Hindlimb muscle (tissue), 1 donor: ENCODE results near the gene FANCB. TPM values are rescaled to one million over a fixed set of nuclear protein-coding genes. Genes with fewer than 3 reads are reported as not detected.
A peak's percentile ranks its signal among the peaks of the same experiment; 100 is the strongest.

Source experiments
- DNase-seq: peaks from one replicate; pipeline ENCODE4 v3.0.0-alpha.2; 2013
- polyA plus RNA-seq: library from polyadenylated mRNA; unstranded; fragments of 120-200 nt; gene quantifications from one replicate; pipeline ENCODE4 v1.2.1, GENCODE V29; 2013; ENCODE audit not compliant: insufficient read length

The FANCB gene
- polyA plus RNA-seq, 1 donor: 1.8 TPM

GRCh38 chrX:14832586-14832985, 40.3 kb downstream of the FANCB start:
- peak; percentile 26 for DNase-seq

GRCh38 chrX:14832151-14832550, 40.7 kb downstream of the FANCB start:
- DNase-seq: no peak

GRCh38 chrX:14829643-14830042, 43.2 kb downstream of the FANCB start:
- no peak for DNase-seq

DNA sequence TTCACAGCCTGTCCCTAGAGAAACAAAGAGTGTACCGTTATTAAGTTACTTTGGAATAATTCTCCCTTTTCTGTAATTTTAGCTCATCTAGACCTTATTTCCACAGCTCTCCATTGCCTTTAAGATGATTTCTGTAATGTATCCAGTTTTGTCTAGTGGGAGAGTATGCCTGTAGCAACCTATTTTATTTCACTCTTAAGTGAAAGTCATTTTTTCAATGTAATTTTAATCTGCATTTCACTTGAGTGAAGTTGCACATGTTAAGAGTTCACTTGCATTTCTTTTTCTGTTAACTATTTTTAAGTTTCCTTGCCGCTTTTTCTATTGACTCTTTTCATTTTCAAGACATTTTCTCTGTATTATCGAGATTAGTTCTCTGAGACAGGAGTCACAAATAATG, 46.5 kb downstream of the FANCB start:
- no peak for DNase-seq

DNA sequence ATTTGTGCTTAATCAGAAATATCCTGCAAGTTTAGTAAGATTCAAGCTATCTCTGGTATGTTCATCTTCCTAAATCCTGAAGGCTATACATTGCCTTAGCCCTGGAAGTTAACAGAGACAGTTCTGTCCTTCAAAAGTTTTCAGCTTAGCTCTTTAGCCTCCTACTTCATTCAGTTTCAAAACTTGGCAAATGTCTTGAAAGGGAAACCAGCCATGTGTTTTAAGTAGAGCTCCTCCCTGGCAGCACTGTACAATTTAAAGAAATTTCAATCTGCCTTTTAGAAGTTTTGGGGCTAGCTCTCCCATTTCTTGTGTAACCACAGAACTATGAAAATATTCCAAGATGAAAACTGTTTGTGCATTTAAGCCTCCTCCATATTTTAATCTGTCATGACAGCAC, 47.0 kb downstream of the FANCB start:
- no peak for DNase-seq

GRCh38 chrX:14819769-14820168, 53.1 kb downstream of the FANCB start:
- DNase-seq: no peak

- DNase-seq: peak; percentile 9
These were observed 55.3 kb downstream of the FANCB start for GRCh38 chrX:14817571-14817970.

DNA sequence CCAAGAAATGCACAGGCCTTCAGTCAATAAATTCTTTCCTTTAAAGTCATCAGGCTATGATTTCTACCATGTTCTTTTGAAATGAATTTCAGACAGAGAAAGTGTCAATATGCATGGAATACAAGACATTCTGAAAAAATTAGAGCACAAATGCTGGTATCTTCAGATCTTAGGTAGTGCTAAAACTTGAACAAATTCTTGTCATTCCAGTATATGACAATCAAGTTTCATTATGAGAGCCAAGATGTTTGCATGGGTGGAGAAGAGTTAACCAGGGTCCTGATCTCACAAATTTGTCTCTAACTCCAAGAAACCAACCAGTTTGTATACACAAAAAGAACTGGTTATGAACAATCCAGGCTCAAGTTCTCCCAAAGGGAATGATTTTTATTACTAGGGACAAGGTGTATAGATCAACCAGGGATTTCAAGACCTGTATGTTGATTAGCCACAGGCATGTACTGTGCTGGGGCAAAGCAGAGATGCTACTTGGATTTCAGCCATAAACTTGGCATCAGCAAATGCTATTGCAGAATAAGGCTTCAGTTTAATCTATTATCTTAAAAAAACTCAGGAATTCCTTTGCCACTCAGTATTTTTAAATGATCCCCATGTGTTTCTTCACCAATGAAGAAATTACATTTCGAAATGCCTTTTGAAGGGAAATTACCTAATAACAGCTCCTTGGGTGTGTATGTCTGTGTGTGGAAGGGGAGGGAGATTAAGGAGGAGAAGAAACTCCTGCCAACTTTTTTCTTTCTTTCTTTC, 69.7 kb downstream of the FANCB start:
- DNase-seq: no peak

GRCh38 chrX:14801136-14801535, 71.7 kb downstream of the FANCB start:
- no peak for DNase-seq

GRCh38 chrX:14798805-14799397, 74.0 kb downstream of the FANCB start:
- DNase-seq: no peak

Other genes starting within 250 kb of the FANCB start
- gene MOSPD2, start 352 bp upstream of the FANCB start, polyA plus RNA-seq: 7.0 TPM